MG63 (cell line): ENCODE data around the gene USH1C. TPM values are rescaled to one million over a fixed set of nuclear protein-coding genes. Genes with fewer than 3 reads are reported as not detected.

Experiments
- DNase-seq: peaks from one replicate; pipeline ENCODE4 v3.0.0-alpha.2; 2020
- H3K27me3 ChIP-seq: fragments of 250-450 bp; sonication (Bioruptor Pico); 2 replicates; pipeline ENCODE4 v1.5.1; 2020; ENCODE audit warnings: mild to moderate bottlenecking, moderate library complexity
- H3K36me3 ChIP-seq: fragments of 250-450 bp; sonication (Bioruptor Pico); 2 replicates; pipeline ENCODE4 v1.5.1; 2020; ENCODE audit warnings: mild to moderate bottlenecking, moderate library complexity
- H3K4me3 ChIP-seq: fragments of 250-450 bp; sonication (Bioruptor Pico); 2 replicates; pipeline ENCODE4 v1.5.1; 2020; ENCODE audit warnings: mild to moderate bottlenecking, moderate library complexity
- H3K9me3 ChIP-seq: fragments of 250-450 bp; sonication (Bioruptor Pico); 2 replicates; pipeline ENCODE4 v1.5.1; 2020; ENCODE audit warnings: mild to moderate bottlenecking, moderate library complexity
- total RNA-seq: library from RNA; depleted of rRNA; stranded (reverse); fragments of >200 nt; shearing (Covaris generic); gene quantifications from 2 replicates; pipeline ENCODE4 v1.2.3, GENCODE V29; 2014; ENCODE audit warnings: low replicate concordance

Gene USH1C
- total RNA-seq, 1 experiment from 2014 or later, result not detected

DNA sequence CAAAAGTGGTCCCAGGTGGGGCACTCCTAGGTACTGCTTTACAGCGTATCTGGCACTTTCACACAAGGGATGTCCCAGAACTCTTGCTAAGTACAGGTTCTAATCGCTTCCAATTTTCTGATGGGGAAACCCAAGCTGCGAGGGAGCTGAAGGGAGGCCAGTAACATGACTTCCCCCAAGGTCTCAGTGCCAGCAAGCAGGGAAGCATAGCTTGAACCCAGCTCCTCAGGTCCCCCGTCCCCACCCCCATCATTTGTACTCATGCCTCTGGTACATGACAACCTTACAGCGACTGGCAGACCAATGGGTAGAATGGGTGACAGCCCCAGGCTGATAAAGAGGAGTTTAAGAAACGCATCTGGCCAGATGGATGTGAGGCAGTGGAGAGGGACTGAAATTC, 66.9 kb downstream of the USH1C start:
- H3K36me3 ChIP-seq, result no peaks in the 10 kb centered on the region
- H3K4me3 ChIP-seq, result no peak overlapping the region
- no peaks in the 10 kb centered on the region for H3K9me3 ChIP-seq
- DNase-seq, result no peak
- H3K27me3 ChIP-seq, result peaks cover 5% of the 10 kb centered on the region

DNA sequence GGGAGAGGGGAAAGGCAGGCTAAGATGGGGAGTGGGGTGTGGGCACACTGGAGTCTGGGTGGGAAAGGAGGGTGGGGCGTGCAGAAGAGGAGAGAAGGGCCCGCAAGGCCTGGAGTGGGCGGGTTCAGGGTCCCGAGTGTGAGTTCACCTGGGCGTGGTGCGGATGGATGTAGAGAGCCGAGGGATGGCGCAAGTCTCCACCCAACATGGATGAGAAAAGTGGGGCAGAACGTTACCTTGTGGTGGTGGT, 67.2 kb downstream of the USH1C start:
- Histone ChIP-seq H3K9me3 (no peaks in the 10 kb centered on the region), H3K27me3 (peaks cover 5% of the 10 kb centered on the region), H3K36me3 (no peaks in the 10 kb centered on the region), H3K4me3 (no peak overlapping the region)
- no peak for DNase-seq

DNA sequence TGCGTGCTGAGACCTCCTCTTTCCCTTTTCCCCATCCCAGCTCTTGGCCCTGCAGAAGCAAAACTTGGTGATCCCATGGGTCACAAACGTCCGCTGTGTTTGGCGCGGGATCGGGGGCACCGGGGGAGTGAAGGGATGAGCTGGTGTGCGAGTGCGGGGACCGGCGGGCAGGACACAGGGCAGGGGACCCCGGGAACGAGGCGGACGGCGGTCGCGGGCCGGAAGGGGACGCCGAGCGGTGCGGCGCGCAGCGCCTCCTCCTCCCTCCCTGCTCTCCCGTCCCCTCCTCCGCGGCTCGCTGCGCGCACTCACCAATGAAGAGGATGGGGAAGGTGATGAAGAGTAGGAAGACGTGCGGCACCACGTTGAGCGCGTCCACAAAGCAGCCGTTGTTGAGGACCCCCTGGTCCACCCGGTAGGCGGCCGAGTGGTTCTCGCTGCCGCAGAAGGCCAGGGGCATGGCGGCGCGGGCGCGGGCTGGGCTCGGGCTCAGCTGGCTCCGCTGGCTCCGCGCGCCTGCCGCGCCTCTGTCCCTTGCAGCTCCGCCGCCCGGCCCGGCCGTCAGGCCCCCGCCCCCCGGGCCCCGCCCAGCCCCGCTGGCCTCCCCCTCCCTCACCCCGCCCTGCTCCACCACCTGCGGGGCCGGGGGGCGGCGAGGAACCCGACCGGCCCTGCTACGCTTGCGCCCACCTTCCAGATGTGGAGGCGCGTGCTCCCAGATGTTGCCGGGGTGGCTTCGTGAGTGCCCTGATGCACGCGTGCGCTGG, 67.7 kb downstream of the USH1C start, which contains the start of gene ABCC8:
ABCC8 (minus strand) TSS at position 529 of the 767 bp plus-strand sequence; CDS start at position 460, 69 bp downstream.
- peaks cover 5% of the 10 kb centered on the region for H3K27me3 ChIP-seq
- H3K4me3 ChIP-seq, result peak within 1 kb of the TSS; percentile 15; the same call in 1 of the 2 replicates
- DNase-seq, result no peak
- no peaks in the 10 kb centered on the region for H3K9me3 ChIP-seq
- no peaks in the 10 kb centered on the region for H3K36me3 ChIP-seq

DNA sequence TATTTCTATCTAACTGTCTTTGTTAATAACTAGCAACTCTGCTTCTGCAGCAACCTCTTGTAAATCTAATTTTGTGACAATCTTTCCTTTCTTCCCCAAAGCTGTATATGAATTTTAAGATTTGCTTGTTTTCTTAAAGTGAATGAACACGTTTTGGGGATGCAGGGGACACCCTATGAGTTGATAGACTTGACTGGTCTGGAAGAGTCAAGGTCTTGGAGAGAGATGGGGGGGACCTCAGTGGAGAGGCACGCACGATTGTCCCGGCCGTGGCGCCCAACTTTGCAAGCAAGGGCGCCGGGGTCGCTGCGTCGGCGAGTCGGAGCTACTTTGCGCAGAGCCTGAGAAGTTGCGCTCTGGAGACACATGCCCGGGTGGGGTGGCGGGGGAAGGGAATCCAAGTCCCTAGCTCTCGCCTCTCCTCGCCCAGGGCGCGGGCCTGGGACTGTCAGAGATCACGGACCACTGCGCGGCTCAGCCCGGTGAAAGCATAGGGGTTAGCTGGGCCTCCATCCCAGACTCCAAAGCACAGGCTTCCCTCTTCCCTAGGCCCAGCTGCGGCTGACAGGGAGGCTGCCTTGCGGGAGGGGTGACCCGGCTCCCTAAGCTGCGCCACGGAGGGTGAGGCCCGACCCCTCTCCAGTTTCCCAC, 68.4 kb downstream of the USH1C start:
- peaks cover 5% of the 10 kb centered on the region for H3K27me3 ChIP-seq
- DNase-seq, result no peak

DNA sequence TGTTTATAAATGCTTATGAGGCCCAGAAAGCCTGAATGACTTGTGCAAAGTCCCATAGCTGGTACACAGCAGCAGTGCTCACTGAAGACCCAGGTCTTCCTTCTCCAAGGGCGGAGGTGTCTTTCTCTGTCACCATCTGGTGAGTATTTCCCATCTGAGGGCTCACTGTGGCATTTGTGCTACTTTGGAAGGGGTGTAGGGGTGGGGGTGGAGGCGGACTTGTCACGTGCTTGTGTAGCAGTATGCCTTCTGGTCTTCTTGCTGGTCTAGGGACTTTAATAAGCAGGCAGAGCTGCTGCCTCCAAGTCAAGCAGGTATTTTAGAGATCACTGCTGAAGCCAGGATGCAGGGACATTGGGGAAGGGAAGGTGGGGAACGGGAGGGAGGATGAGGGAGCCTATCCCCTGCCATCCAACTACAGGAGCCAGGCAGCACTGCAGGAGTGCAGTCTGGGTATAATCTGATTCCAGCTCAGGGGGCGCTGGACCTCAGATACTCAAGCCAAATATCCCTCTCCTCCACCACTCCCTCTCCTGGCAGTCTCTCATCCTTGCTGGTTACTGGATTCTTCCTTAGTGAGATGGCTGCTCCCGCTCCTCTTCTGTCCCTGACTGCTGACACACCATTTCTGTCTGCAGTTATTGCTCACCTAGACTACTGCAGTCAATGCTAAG, 71.0 kb downstream of the USH1C start:
- no peaks in the 10 kb centered on the region for H3K9me3 ChIP-seq
- no peak overlapping the region for H3K4me3 ChIP-seq
- no peak for DNase-seq
- no peaks in the 10 kb centered on the region for H3K36me3 ChIP-seq
- peaks cover 5% of the 10 kb centered on the region for H3K27me3 ChIP-seq

More for the DNA sequence above, 68.4 kb downstream of the USH1C start:
- Histone ChIP-seq H3K9me3 (no peaks in the 10 kb centered on the region), H3K4me3 (no peak overlapping the region), H3K36me3 (no peaks in the 10 kb centered on the region)

DNA sequence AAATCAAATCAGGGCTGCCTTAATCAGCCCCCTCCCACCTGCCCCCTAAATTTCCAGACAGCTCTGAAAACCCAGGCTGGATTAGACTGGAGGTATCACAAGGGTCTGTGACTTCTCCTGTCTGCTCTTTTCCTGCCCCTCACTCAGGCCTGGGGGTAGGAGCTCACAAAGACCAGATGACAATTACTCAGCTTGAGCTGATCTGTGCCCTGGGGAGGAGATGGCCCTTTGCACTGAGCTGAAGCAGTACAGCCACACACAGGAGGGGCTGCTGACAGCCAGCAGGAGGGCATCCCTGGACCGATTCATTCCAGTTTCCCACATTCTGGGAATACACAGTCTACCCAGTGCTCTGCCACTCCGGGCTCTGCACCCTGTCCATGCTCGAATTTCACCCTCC, 71.7 kb downstream of the USH1C start:
- Histone ChIP-seq H3K27me3 (peaks cover 5% of the 10 kb centered on the region), H3K4me3 (no peak overlapping the region), H3K36me3 (no peaks in the 10 kb centered on the region), H3K9me3 (no peaks in the 10 kb centered on the region)
- no peak for DNase-seq

DNA sequence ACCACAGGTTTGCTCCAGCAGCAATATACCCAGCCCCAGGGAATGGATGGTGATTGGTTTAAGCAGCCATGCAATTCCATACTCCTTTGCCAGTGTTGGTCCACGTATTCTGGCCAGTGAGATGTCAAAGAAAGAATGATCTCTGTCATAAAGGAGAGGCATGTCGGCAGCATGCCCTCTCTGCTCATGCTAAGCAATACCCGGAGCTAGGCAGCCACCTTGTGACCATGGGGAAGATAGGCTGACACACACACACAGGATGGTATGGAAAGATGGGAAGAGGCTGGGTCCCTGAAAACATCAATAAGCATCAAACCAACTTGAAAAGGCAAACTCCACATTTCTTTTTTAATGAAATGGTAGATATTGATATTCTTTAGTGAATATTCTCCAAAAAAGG, 72.7 kb downstream of the USH1C start:
- no peak overlapping the region for H3K4me3 ChIP-seq
- no peaks in the 10 kb centered on the region for H3K36me3 ChIP-seq
- DNase-seq, result no peak
- peaks cover 5% of the 10 kb centered on the region; the same call in 1 of the 2 replicates for H3K27me3 ChIP-seq
- H3K9me3 ChIP-seq, result no peaks in the 10 kb centered on the region

DNA sequence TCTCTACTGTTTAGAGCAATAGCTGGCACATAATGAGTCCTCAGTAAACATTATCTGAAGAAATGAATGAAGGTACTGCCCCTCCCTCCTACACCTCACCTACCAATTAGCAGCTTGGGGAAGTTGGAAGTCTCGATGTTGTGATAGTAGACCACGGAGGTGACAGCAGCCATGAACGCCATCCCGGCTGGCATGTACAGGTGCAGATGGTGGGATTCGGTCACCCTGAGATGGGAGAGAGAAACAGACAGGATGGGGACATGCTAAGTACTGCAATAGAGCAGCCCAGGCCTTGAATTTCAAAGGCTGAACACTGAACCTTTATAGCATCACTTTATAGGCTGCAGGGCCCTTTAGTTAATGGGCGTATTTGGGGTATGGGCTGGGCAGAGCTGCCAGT, 74.2 kb downstream of the USH1C start:
- Histone ChIP-seq H3K27me3 (no peaks in the 10 kb centered on the region), H3K4me3 (no peak overlapping the region), H3K9me3 (no peaks in the 10 kb centered on the region), H3K36me3 (no peaks in the 10 kb centered on the region)
- no peak for DNase-seq

DNA sequence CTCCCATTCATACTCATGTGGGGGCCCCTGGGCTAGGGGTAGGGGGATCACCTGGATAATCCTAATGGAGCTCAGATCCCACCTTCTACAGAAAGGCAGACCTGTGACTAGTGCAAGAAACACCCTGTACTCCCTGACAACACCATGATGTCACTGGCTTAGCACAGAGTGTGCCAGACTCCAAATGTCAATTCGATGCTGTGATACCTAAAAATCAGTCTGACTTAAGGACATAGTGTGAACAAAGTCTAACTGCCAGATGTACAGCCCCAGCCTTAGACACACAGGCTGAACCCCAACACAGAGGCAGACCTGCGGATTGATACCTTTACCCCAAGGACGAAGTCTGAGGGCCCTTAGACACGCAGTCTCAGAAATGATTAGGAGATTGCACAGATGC, 76.1 kb downstream of the USH1C start:
- no peak for DNase-seq
- Histone ChIP-seq H3K27me3 (no peaks in the 10 kb centered on the region), H3K4me3 (no peak overlapping the region), H3K36me3 (no peaks in the 10 kb centered on the region), H3K9me3 (no peaks in the 10 kb centered on the region)

DNA sequence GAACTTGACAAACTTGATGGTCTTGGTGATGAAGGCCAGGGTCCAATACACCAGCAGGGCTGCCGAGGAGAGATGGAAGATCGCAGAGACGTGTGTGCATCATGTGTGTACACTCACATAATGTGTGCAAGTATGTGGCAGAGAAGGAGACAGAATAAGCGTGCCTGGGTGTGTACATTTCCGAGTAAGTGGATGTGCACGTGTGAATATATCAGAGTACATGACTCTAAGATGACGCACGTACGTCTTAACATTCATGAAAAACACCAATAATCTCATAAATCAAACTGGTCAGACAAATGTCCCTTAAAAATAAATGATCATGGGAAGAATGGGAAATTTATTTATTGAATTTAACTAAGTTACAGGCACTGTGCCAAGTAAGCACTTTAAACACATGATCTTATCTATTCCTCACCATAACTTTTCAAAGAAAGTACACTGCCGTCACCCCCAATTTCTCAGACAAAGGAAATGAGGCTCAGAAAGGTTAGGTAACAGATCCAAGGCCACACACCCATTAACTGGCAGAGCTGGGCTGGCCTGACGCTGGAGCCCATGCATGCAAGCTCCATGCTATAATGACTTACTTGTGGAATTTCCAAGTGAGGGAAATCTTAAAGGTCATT, 80.6 kb downstream of the USH1C start:
- no peaks in the 10 kb centered on the region for H3K9me3 ChIP-seq
- no peaks in the 10 kb centered on the region for H3K36me3 ChIP-seq
- no peaks in the 10 kb centered on the region for H3K27me3 ChIP-seq
- H3K4me3 ChIP-seq, result no peak overlapping the region
- DNase-seq, result no peak

DNA sequence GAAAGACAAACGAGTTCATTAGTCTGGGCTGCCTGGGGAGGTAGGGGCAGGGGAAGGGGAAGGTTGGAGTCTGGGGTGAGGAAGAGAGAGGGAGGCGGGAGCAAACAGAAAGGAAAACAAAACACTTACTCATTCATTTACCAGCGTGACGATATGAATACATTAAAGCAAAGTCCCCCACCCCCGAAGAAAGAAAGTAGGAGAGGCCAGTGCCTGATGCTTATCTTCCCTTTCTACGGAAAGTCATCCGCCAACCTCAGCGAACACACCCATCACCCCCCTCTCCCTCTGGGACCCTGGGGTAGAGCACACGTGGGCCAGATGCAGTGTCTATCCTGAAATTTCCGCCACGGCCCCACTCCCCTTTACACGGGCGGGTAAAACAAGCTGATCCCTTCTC, 81.3 kb downstream of the USH1C start:
- Histone ChIP-seq H3K4me3 (no peak overlapping the region), H3K36me3 (no peaks in the 10 kb centered on the region), H3K27me3 (no peaks in the 10 kb centered on the region), H3K9me3 (no peaks in the 10 kb centered on the region)
- DNase-seq, result no peak

DNA sequence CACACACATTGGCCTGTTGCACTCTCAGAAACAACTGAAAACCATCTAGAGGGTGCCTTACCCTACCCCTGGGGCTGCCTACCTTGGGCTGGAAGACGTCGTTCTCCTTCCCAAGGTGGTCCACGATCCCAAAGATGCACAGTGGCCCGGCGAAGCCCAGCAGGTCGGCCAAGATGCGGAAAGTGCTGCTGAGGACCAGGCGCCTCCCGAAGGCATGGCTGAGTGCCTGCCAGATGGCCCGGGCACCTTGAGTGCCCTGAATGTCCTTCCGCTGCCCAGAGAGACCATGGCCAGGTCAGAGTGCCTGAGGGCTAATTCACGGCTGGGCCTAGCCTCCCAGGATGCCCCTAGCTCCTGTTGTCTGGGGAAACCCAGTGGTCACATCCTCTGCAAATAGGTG, 83.8 kb downstream of the USH1C start:
- no peak overlapping the region for H3K4me3 ChIP-seq
- H3K9me3 ChIP-seq, result no peaks in the 10 kb centered on the region
- H3K36me3 ChIP-seq, result no peaks in the 10 kb centered on the region
- H3K27me3 ChIP-seq, result no peaks in the 10 kb centered on the region
- no peak for DNase-seq

DNA sequence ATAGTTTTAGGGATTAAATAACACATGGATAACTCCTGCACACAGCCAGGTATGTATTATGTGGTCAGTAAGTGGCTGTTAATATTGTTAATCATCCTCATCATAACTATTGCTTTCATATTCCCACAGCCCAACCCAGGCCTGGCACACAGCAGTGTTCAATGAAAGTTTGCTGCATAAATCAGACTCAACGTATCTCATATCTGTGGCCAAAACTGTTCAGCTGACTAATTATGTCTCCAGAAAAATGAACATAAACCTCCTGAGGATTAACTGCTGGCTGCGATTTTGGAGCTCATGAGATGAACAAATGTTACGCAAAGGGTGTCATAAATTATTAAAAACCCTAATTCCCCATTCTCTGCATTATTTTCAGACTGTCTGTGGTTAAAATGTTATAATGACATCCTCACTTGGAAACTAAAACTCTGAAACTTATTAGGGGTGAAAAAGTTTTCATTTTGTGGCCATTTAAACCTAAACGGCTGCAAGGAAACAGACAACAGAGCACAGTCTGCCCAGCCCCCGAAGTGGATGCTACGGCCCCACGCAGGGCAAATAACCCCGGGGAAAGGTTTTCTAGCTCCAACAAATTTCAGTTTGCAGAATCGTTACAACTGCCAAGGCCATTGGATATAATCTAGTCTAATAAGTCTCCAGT, 84.8 kb downstream of the USH1C start:
- no peak for DNase-seq
- H3K4me3 ChIP-seq, result no peak overlapping the region
- no peaks in the 10 kb centered on the region for H3K27me3 ChIP-seq
- H3K9me3 ChIP-seq, result no peaks in the 10 kb centered on the region
- H3K36me3 ChIP-seq, result no peaks in the 10 kb centered on the region

DNA sequence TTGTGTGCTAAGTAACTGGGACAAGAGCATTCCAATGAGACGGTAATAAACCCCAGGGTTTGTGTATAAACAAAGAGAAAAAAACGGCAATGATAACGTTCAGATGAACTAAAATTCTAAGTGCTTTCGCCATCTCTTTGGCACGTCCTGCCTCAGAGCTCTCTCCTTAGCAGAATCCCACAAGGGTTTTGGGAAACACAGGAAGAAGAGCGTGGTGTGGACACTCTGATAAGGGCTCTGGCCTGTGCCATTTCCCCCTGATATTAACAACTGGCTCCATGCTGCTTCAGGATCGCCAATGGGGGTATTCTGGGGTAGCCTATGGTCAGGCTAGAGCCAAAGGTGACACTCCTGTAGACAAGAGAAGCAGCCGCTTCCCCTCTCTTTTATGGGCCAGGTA, 85.9 kb downstream of the USH1C start:
- H3K27me3 ChIP-seq, result no peaks in the 10 kb centered on the region
- DNase-seq, result no peak
- no peaks in the 10 kb centered on the region for H3K9me3 ChIP-seq
- no peak overlapping the region for H3K4me3 ChIP-seq
- no peaks in the 10 kb centered on the region for H3K36me3 ChIP-seq

DNA sequence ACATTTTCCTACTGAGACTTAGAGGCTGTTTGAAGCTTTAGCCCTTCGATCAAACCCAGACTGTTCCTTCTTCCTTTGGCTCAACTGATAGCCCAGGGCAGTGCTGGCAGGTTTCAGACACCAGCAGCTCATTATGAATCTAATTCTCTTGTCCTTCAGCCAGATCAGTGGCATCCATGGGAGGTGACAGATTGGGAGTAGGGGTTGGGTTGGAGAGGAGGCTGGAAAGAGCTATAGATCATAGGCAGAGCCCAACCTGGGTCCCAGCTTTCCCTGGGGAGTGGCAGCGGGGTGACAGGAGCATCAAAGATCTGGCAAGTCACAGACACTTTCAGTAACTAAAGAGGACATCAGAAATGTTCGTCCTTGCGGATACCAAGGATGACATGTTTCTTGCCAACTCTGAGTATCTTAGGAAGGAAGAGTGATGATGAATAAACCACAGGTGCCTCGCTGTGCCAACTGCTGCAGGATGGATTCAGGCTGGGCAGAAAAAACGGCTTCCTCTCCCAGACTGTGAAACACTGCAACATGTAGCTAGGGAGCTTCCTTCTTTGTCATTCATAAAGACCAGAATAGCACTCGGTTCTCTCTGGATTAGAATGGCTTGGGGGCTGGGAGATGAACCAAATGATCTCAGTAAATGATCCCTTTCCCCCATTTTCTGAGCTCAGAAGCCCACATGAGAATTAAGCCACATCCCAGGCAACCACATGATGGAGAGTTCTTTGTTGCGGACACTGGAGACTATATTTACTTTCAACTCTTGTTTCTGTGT, 86.6 kb downstream of the USH1C start:
- H3K27me3 ChIP-seq, result no peaks in the 10 kb centered on the region

DNA sequence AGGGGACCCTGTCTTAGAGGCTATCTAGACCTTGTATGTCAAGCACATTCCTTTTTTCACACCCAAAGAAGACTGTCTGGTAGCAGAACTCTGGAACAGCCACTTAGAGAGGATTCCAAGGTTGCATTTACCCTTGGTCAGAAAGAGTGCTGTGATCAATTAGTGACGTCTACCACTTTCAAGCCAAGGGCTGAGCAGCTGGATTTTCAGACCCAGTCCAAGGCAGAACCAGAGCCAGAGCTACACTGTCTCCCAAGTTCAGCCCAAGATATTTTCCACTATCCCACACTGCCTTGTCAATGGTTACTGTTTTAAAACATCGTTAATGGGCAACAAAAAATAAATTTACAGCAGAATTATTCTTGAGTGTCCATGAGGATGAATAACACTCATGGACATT, 91.5 kb downstream of the USH1C start:
- Histone ChIP-seq H3K4me3 (no peak overlapping the region), H3K36me3 (no peaks in the 10 kb centered on the region), H3K9me3 (no peaks in the 10 kb centered on the region), H3K27me3 (no peaks in the 10 kb centered on the region)
- no peak for DNase-seq

More for the DNA sequence above, 86.6 kb downstream of the USH1C start:
- DNase-seq, result no peak
- Histone ChIP-seq H3K36me3 (no peaks in the 10 kb centered on the region), H3K4me3 (no peak overlapping the region), H3K9me3 (no peaks in the 10 kb centered on the region)
